GM13976 (cell line): Measurements from ENCODE around the gene COX7A1.

ENCODE experiments used
- DNase-seq: peaks from one replicate; pipeline ENCODE4 v3.0.0; 2012; ENCODE audit warnings: low spot score
- in situ Hi-C: fragments of 300-500 bp; cut with MboI; formaldehyde crosslinking; loops from one replicate; pipeline ENCODE4 v1.12.0; 2022; ENCODE audit warnings: low sequenced_read_pairs, mixed read lengths, inconsistent platforms; ENCODE audit not compliant: unreplicated experiment
- TF ChIP-seq, protein P1 (sequence below): IDR thresholded peaks from 2 replicates; pipeline ENCODE4 v1.5.1; 2012; ENCODE audit warnings: borderline replicate concordance, mild to moderate bottlenecking; ENCODE audit not compliant: insufficient read depth; ENCODE audit errors: extremely low read depth, missing control alignments, control extremely low read depth

Gene COX7A1

DNA sequence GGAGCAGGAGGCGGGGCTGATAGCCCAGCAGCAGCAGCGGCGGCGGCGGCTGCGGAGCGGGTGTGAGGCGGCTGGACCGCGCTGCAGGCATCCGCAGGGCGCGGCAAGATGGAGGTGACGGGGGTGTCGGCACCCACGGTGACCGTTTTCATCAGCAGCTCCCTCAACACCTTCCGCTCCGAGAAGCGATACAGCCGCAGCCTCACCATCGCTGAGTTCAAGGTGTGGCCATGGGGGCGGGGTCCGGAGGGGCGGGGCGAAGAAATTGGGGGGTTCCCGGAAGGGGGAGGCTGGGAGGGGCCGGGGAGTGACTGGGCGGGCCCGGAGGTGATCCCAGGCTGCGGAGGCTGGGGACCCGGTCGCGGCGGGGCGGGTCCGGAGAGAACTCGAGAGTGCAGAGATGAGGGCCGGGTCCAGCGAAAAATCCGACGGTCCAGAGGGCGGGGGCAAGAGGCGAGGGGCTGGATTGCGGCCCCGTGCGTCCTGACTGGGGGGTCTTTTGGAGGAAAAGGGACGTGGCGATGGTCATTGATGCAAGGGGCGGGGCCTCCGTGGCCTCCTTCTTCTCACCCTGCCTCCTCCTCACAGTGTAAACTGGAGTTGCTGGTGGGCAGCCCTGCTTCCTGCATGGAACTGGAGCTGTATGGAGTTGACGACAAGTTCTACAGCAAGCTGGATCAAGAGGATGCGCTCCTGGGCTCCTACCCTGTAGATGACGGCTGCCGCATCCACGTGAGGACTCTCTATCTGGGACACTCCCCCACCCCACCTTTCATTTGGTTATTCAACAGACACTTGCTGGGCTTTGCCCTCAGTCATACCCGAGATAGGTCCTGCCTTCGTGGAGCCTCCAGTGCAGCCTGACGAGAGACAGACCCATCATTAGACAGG lies 36.5 kb downstream of the COX7A1 start, which contains the start of gene TBCB:
TSS of gene TBCB (plus strand) at position 16 of the 891 bp plus-strand sequence. CDS start at position 109, 93 bp downstream.
- in situ Hi-C loops: no loop called here
- TF ChIP-seq, protein P1, sequence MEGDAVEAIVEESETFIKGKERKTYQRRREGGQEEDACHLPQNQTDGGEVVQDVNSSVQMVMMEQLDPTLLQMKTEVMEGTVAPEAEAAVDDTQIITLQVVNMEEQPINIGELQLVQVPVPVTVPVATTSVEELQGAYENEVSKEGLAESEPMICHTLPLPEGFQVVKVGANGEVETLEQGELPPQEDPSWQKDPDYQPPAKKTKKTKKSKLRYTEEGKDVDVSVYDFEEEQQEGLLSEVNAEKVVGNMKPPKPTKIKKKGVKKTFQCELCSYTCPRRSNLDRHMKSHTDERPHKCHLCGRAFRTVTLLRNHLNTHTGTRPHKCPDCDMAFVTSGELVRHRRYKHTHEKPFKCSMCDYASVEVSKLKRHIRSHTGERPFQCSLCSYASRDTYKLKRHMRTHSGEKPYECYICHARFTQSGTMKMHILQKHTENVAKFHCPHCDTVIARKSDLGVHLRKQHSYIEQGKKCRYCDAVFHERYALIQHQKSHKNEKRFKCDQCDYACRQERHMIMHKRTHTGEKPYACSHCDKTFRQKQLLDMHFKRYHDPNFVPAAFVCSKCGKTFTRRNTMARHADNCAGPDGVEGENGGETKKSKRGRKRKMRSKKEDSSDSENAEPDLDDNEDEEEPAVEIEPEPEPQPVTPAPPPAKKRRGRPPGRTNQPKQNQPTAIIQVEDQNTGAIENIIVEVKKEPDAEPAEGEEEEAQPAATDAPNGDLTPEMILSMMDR: no peak
- DNase-seq: peak; percentile 93

DNA sequence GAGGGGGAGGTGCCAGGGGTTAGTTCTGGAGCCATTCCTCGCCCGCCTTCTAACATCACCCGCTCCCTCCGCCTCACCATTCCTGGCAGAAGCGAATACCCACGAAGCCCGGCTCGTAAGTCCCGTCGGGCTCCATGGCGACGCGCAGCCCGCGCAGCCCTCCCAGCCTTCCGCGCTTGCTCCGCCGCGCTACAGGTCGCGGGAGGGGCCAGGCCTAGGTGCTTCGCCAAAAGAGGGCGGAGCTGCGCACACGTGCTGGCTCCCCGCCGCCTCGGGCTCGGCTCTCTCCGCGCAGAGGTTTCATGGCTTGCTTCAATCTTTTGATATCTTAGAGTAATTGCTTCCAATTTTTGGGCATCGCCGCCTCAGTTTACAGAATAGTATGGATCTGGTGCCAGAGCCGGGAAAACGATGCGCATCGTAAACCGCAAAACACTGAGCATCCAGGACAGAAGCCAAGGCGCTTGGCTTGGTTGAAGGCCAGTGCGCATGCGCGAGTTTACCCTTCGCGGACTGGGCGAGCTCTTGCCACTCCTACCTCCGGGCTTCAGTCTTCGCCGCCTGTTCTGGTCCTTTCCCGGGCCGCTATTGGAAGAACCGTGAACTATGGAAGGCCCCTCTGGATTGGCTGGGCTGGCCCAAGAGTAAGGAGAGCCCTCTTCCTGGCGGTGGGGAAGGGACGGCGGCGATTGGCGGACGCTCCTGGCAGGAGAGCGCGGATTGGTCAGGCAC lies 37.4 kb downstream of the COX7A1 start, which contains the start of gene POLR2I:
TSS of gene POLR2I (minus strand) at position 155 of the 732 bp plus-strand sequence. CDS start at position 136, 19 bp downstream.
- DNase-seq: peak; percentile 98
- TF ChIP-seq, protein P1: no peak
- in situ Hi-C loops: no loop called here

DNA sequence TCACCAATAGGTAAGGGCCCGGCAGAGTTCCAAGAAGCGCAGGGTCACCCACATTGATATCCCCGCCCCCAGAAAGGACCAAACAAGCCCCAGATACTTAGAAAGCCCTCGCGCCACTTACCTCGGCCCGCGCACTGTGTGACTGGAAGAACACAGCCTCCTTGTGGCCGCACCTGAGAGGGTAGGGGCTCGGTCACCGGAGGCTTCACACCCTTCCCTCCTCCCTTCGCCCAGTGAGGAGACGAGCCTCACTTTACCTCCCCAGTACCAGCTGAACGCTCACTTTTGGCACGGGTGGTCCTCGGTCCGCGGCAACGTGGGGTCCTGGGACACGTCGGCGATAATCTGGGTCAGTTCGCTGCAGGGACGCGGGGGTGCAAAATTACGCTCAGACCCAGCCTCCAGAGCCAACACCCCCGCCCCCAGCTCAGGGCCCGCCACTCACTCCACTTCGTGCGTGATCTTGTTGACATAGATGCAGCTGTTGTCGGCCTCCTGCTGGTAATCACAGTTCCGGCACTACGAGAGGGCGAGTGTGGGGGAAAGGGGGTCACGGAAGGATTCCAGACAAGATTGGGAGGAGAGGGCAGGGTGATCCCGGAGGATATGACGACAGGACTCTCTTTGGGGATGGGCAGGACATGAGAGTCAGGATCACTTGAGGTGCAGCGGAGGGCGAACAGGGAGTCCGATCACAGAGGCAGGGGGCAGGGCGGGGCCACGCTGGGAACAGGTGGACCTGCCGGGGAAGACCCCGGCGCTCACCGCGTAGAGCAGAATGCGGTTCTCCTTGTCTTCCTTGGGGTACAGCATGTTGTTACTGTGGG lies 38.1 kb downstream of the COX7A1 start:
- in situ Hi-C loops: no loop called here

DNA sequence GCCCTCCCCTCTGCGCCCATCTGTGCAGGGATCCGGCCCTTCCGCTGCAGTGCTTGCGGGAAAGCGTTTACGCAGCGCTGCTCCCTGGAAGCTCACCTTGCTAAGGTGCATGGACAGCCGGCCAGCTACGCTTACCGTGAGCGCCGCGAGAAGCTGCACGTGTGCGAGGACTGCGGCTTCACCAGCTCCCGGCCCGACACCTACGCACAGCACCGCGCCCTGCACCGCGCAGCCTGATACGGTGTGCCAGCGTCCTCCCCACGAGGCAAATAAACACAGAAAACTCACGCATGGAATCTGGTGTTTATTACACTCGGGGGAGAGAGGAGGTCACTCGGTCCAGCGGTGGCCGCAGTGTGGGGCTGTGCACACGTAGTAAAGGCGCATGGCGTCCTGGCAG lies 38.8 kb downstream of the COX7A1 start:
- no peak for DNase-seq
- in situ Hi-C loops: no loop called here
- TF ChIP-seq, protein P1: no peak

More for the DNA sequence above, 38.1 kb downstream of the COX7A1 start:
- TF ChIP-seq, protein P1: peak; percentile 9
- DNase-seq: peak; percentile 38

DNA sequence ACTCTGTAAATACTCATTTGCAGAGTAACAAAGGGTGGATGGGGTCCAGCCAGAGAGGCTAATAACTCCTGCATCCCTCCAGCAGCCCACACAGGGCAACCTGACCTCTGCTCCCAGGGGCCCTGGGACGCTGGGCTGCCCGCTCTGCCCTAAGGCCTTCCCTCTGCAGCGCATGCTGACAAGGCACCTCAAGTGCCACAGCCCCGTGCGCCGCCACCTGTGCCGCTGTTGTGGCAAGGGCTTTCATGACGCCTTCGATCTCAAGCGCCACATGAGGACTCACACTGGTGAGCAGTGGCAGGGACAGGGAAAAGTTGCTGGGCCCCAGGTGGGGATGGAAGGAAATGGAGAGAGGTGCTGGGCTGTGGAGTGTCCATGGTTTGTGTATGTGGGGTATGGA lies 39.6 kb downstream of the COX7A1 start:
- TF ChIP-seq, protein P1: no peak
- in situ Hi-C loops: no loop called here
- DNase-seq: no peak

DNA sequence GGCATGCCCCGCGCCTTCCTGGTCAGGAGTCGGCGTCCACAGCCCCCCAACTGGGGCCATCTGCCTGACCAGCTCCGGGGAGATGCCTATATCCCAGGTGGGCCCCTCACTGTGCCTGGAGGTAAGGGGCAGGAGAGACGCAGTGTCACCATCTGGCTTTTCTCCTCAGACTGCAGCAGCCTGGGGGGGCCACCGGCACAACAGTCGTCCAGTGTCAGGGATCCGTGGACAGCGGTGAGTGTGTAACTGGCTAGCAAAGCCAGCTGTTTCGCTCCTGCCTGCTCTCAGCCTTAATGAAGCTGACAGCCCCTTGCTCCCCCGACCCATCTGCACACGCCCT lies 41.1 kb downstream of the COX7A1 start:
- TF ChIP-seq, protein P1: no peak
- in situ Hi-C loops: no loop called here
- DNase-seq: no peak
